HAP-1 (cell line): ENCODE data around the gene AFAP1L1.

Experiments
- DNase-seq, 2 experiments: peaks; one replicate each; pipeline ENCODE4 v3.0.0-alpha.2; 2016 to 2020; ENCODE audit warnings: low spot score in 2 of 2
- H3K27me3 ChIP-seq: fragments of 250-450 bp; sonication (Bioruptor Pico); 2 replicates; pipeline ENCODE4 v1.5.1; 2020; ENCODE audit warnings: low read depth, mild to moderate bottlenecking, moderate library complexity
- H3K36me3 ChIP-seq: fragments of 250-450 bp; sonication (Bioruptor Pico); replicated peaks from 2 replicates; pipeline ENCODE4 v1.5.1; 2020; ENCODE audit warnings: mild to moderate bottlenecking
- H3K4me1 ChIP-seq: fragments of 250-450 bp; sonication (Bioruptor Pico); 2 replicates; pipeline ENCODE4 v1.5.1; 2020; ENCODE audit warnings: mild to moderate bottlenecking
- H3K4me3 ChIP-seq: fragments of 250-450 bp; sonication (Bioruptor Pico); 2 replicates; pipeline ENCODE4 v1.5.1; 2020; ENCODE audit warnings: mild to moderate bottlenecking, moderate library complexity
- H3K9me3 ChIP-seq: fragments of 250-450 bp; sonication (Bioruptor Pico); 2 replicates; pipeline ENCODE4 v1.5.1; 2020; ENCODE audit warnings: mild to moderate bottlenecking, moderate library complexity
- in situ Hi-C: fragments of 300-500 bp; cut with MboI; formaldehyde crosslinking; loops from 3 replicates; pipeline ENCODE4 v1.14.3; 2020; ENCODE audit warnings: low sequenced_read_pairs, inconsistent platforms, mixed read lengths

AFAP1L1 gene

GRCh38 chr5:149319174-149319573 lies 47.5 kb downstream of the AFAP1L1 start:
- in situ Hi-C loops, result no loop called here
- H3K27me3 ChIP-seq, result no peaks in the 10 kb centered on the region
- no peaks in the 10 kb centered on the region for H3K9me3 ChIP-seq
- no peak overlapping the region for H3K4me3 ChIP-seq
- DNase-seq, result no peak
- no peaks in the 10 kb centered on the region for H3K36me3 ChIP-seq
- peaks cover 8% of the 10 kb centered on the region for H3K4me1 ChIP-seq

GRCh38 chr5:149320791-149321330 lies 49.2 kb downstream of the AFAP1L1 start:
- DNase-seq, result peak; percentile 75 to 92
- Histone ChIP-seq H3K4me1 (peaks cover 8% of the 10 kb centered on the region), H3K36me3 (no peaks in the 10 kb centered on the region), H3K9me3 (no peaks in the 10 kb centered on the region), H3K27me3 (no peaks in the 10 kb centered on the region), H3K4me3 (no peak overlapping the region)
- in situ Hi-C loops, result no loop called here

DNA sequence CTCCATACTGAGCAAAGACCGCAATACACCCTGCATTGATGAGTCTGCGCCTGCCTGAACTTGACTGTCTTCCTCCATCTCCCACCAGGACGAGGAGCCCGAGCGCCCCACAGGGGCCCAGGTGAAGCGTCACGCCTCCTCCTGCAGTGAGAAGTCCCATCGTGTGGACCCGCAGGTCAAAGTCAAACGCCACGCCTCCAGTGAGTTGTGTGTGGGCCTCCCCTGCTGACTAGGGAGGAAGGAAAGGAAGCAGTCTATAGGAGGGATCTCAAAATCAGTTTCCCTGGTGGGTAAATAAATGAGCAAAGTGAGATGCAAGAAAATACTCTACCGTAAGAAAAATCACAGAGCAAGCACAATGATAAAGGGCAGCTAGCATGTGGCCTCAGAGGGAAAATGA lies 50.9 kb downstream of the AFAP1L1 start:
- no peaks in the 10 kb centered on the region for H3K27me3 ChIP-seq
- in situ Hi-C loops, result no loop called here
- H3K4me1 ChIP-seq, result peaks cover 8% of the 10 kb centered on the region
- DNase-seq, result no peak
- no peaks in the 10 kb centered on the region for H3K36me3 ChIP-seq
- no peaks in the 10 kb centered on the region for H3K9me3 ChIP-seq
- no peak overlapping the region for H3K4me3 ChIP-seq

DNA sequence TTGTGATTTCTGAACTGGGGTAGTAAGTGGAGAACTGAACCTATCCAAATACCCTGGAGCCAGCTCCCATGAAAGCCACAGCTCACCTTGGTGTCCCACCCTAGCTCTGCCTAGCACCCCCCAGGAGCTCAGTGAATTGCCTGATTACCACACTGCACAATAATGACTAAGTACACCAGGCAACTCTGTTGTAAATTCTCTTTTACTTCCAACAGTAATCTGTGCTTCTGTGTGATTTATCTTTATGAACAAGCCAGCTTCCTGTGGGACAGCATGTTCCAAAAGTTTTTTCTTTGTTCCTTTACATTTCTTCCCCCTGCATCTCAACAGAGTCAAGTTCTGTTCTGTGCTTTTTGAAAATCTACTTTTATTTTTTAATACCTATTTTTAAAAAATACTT lies 51.6 kb downstream of the AFAP1L1 start:
- no peaks in the 10 kb centered on the region for H3K36me3 ChIP-seq
- H3K4me3 ChIP-seq, result no peak overlapping the region
- H3K27me3 ChIP-seq, result no peaks in the 10 kb centered on the region
- peaks cover 8% of the 10 kb centered on the region for H3K4me1 ChIP-seq
- in situ Hi-C loops, result no loop called here
- DNase-seq, result no peak
- H3K9me3 ChIP-seq, result no peaks in the 10 kb centered on the region

DNA sequence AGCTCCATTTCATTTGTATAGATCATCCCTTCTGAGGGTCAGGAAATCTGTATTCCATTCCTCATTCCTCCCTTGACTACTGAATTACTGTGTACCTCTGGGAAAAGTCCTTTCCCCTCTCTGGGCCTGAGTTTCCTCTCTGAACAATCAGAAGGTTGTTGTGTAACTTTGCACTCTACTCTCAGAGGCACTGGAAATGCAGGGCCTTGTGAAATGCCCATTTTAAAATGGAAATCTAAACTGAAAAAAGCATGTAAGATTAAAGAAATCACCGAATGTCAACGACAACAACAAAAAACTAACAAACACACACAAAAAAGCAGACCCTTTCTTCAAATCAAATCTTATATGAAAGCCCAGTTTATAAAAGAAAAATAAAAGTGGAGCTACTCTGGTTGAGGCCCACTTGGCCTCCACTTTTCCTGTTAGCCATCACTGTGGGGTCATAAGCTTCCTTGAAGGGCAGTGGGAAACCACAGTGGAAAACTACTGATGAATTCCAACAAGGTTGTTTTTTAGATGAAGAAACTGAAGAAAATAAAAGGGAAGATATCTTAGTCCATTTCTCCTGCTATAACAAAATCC lies 52.1 kb downstream of the AFAP1L1 start:
- in situ Hi-C loops, result no loop called here
- Histone ChIP-seq H3K36me3 (no peaks in the 10 kb centered on the region), H3K27me3 (no peaks in the 10 kb centered on the region), H3K4me1 (peaks cover 8% of the 10 kb centered on the region), H3K9me3 (no peaks in the 10 kb centered on the region), H3K4me3 (no peak overlapping the region)
- DNase-seq, result no peak

DNA sequence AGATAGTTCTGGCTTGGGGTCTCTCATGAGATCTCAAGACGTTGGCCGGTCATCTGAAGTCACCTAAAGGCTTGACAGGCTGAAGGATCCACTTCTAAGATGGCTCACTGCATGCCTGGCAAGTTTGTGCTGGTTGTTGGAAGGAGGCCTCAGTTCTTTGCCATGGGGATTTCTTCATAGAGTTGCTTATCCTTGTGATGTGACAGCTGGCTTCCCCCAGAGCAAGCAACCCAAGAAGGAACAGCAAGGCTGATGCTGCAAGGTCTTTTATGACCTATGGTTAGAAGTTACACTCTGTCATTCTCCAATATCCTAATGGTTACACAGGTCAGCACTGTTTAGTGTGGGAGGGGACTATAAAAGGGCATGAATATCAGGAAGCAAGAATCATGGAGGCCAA lies 53.0 kb downstream of the AFAP1L1 start:
- no peak overlapping the region for H3K4me3 ChIP-seq
- peaks cover 8% of the 10 kb centered on the region for H3K4me1 ChIP-seq
- no peaks in the 10 kb centered on the region for H3K27me3 ChIP-seq
- no peak for DNase-seq
- in situ Hi-C loops, result no loop called here
- H3K9me3 ChIP-seq, result no peaks in the 10 kb centered on the region
- no peaks in the 10 kb centered on the region for H3K36me3 ChIP-seq

- Histone ChIP-seq H3K9me3 (no peaks in the 10 kb centered on the region), H3K4me1 (peaks cover 8% of the 10 kb centered on the region), H3K27me3 (no peaks in the 10 kb centered on the region), H3K4me3 (no peak overlapping the region), H3K36me3 (no peaks in the 10 kb centered on the region)
- in situ Hi-C loops, result no loop called here
- no peak for DNase-seq
Measured at GRCh38 chr5:149325166-149325735, 53.6 kb downstream of the AFAP1L1 start.

DNA sequence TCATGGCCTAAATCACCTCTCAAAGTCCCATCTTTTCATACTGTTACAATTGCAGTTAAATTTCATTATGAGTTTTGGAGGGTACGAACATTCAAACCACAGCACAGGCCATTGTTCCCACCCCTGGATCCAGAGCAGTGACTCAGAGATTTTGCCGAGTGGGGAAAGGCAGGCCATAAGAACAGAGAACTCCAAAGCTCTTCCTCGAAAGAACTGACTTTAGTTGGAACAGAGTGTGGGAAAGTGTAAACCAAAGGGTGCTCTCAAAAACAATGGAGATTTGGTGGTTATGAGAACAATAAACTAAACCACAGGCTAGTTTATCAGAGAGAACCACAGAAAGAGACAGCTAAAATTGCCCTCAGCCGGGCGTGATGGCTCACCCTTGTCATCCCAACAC lies 54.2 kb downstream of the AFAP1L1 start:
- no peaks in the 10 kb centered on the region for H3K27me3 ChIP-seq
- no peaks in the 10 kb centered on the region for H3K9me3 ChIP-seq
- peaks cover 3% of the 10 kb centered on the region for H3K4me1 ChIP-seq
- no peak overlapping the region for H3K4me3 ChIP-seq
- in situ Hi-C loops, result no loop called here
- no peaks in the 10 kb centered on the region for H3K36me3 ChIP-seq
- DNase-seq, result no peak

DNA sequence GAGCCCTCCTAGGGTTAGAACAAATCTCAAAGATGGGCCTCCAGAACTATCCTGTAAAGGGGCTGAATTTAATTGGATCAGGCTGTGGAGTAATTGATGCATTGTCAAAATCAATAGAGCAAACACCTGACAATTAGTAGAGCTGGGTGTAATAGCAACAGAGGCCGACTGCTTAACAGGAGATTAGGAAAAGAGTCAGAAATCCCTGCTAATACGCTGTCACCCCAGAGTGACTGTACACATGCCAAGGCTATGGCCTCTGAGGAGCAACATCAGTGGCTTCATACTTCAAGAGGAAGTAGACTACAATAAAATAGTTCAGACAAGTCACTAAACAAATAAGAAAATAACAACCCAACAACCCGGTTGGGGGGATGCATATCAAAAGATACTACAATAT lies 55.0 kb downstream of the AFAP1L1 start:
- in situ Hi-C loops, result no loop called here
- DNase-seq, result no peak
- no peaks in the 10 kb centered on the region for H3K36me3 ChIP-seq

DNA sequence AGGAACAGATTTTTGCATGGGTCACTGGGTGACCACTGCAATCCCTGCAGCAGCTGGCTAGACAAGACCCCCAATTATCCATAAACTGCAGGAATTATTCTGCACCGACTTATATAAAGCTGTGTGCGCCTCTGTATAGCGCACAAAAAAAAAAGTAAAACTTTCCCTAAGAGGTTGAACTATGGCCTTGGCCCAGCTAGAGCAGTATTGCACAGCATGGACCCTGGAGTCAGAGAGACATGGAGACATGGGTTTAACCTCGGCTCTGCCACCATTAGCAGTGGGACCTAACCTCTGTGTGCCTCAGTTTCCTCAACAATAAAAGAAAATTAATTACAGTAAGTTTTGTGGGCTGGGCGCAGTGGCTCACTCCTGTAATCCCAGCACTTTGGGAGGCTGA lies 56.5 kb downstream of the AFAP1L1 start:
- no peaks in the 10 kb centered on the region for H3K36me3 ChIP-seq
- in situ Hi-C loops, result no loop called here
- H3K4me3 ChIP-seq, result no peak overlapping the region
- H3K9me3 ChIP-seq, result no peaks in the 10 kb centered on the region
- no peak for DNase-seq
- no peaks in the 10 kb centered on the region for H3K4me1 ChIP-seq
- no peaks in the 10 kb centered on the region for H3K27me3 ChIP-seq

More for the DNA sequence above, 55.0 kb downstream of the AFAP1L1 start:
- Histone ChIP-seq H3K4me3 (no peak overlapping the region), H3K4me1 (no peaks in the 10 kb centered on the region), H3K27me3 (no peaks in the 10 kb centered on the region), H3K9me3 (no peaks in the 10 kb centered on the region)

DNA sequence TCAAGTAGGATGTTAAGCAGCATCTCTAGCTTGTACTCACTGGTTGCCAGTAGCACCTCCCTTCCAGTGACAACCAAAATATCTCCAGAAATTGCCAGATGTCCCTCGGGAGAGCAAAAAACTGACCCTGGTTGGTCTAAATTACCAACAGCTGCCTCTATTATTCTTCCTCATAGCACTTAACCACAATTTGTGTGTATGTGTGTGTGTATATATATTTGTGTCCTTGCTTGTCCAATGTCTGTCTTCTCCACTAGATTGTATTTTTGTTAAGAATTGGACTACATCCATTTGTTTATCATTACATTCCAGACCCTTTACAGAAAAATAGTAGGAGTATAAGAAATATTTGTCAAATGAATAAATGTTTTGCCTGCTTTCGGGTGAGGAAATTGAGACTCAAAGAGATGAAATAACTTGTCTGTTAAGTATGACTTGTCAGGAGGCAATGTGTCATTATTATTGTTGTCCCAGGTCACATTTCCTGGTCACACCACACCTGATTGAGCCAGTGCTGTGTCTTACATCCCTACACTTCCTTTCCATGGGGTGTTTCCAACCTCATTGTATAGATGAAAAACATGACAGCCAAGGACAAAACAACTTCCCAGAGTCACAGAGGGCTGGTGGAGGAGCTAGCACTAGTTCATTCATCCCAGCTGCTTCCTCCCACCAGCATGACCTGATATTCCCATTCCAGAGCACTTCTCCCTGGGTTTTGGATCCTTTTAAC lies 62.2 kb downstream of the AFAP1L1 start:
- Histone ChIP-seq H3K4me1 (no peaks in the 10 kb centered on the region), H3K4me3 (no peak overlapping the region), H3K9me3 (no peaks in the 10 kb centered on the region), H3K36me3 (no peaks in the 10 kb centered on the region), H3K27me3 (no peaks in the 10 kb centered on the region)
- in situ Hi-C loops, result no loop called here
- no peak for DNase-seq

- DNase-seq, result no peak
- Histone ChIP-seq H3K36me3 (no peaks in the 10 kb centered on the region), H3K4me3 (no peak overlapping the region), H3K9me3 (no peaks in the 10 kb centered on the region), H3K4me1 (no peaks in the 10 kb centered on the region), H3K27me3 (no peaks in the 10 kb centered on the region)
- in situ Hi-C loops, result no loop called here
Measured at GRCh38 chr5:149337736-149338135, 66.1 kb downstream of the AFAP1L1 start.

DNA sequence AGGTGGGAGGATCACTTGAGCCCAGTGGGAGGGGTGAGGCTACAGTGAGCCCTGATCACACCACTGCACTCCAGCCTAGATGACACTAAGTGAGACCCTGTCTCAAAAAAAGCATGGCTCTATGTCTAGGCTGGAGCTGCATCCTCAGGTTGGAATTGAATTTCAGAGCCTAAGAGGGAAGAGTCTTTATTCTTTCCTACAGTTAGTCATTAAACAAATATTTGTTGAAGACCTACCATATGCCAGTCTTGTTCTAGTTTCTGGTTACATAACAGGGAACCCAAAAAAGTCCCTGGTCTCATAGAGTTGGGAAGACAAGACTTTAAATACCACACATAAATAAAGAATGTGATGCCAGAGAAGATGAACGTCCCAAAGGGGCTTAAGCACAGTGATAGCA lies 66.7 kb downstream of the AFAP1L1 start:
- no peak for DNase-seq

GRCh38 chr5:149340920-149341319 lies 69.3 kb downstream of the AFAP1L1 start:
- Histone ChIP-seq H3K9me3 (no peaks in the 10 kb centered on the region), H3K4me3 (no peak overlapping the region), H3K36me3 (0 out of 2 replicates have a peak, but pooled peaks cover 3% of the 10 kb centered on the region), H3K4me1 (peaks cover 6% of the 10 kb centered on the region), H3K27me3 (no peaks in the 10 kb centered on the region)
- in situ Hi-C loops, result no loop called here
- no peak for DNase-seq

More for the DNA sequence above, 66.7 kb downstream of the AFAP1L1 start:
- H3K36me3 ChIP-seq, result no peaks in the 10 kb centered on the region
- no peaks in the 10 kb centered on the region for H3K4me1 ChIP-seq
- H3K4me3 ChIP-seq, result no peak overlapping the region
- no peaks in the 10 kb centered on the region for H3K27me3 ChIP-seq
- no peaks in the 10 kb centered on the region for H3K9me3 ChIP-seq
- in situ Hi-C loops, result no loop called here
